GM03348 (cell line): ENCODE data around the gene KLF5.

Source experiments
- DNase-seq: peaks from one replicate; pipeline ENCODE4 v3.0.0; 2012; ENCODE audit warnings: low spot score

KLF5 gene

GRCh38 chr13:73059460-73060250, 850 bp downstream of the KLF5 start:
- peak; percentile 64 for DNase-seq

- DNase-seq: peak; percentile 66
Observed at GRCh38 chr13:73060251-73061160, 1.7 kb downstream of the KLF5 start.

GRCh38 chr13:73061473-73061872, 2.7 kb downstream of the KLF5 start:
- peak; percentile 8 for DNase-seq

- DNase-seq: no peak
Observed at GRCh38 chr13:73061876-73062275, 3.1 kb downstream of the KLF5 start.

- DNase-seq: no peak
Observed at GRCh38 chr13:73062468-73062867, 3.7 kb downstream of the KLF5 start.

- DNase-seq: no peak
Observed at GRCh38 chr13:73063166-73063565, 4.4 kb downstream of the KLF5 start.

GRCh38 chr13:73065036-73065435, 6.2 kb downstream of the KLF5 start:
- DNase-seq: no peak

GRCh38 chr13:73065665-73066340, 7.0 kb downstream of the KLF5 start:
- DNase-seq: no peak

GRCh38 chr13:73069206-73069805, 10.5 kb downstream of the KLF5 start:
- no peak for DNase-seq

GRCh38 chr13:73070451-73071098, 11.8 kb downstream of the KLF5 start:
- DNase-seq: no peak

- DNase-seq: no peak
Observed at GRCh38 chr13:73072239-73072900, 13.6 kb downstream of the KLF5 start.

- no peak for DNase-seq
Observed at GRCh38 chr13:73073050-73073449, 14.2 kb downstream of the KLF5 start.

- no peak for DNase-seq
Observed at GRCh38 chr13:73074014-73074413, 15.2 kb downstream of the KLF5 start.

GRCh38 chr13:73074926-73075325, 16.1 kb downstream of the KLF5 start:
- DNase-seq: no peak

- no peak for DNase-seq
Observed at GRCh38 chr13:73075546-73075945, 16.7 kb downstream of the KLF5 start.

GRCh38 chr13:73075954-73076353, 17.1 kb downstream of the KLF5 start:
- no peak for DNase-seq

GRCh38 chr13:73077865-73078264, 19.1 kb downstream of the KLF5 start:
- DNase-seq: no peak

- DNase-seq: no peak
Observed at GRCh38 chr13:73079359-73079758, 20.6 kb downstream of the KLF5 start.

- no peak for DNase-seq
Observed at GRCh38 chr13:73081256-73081915, 22.6 kb downstream of the KLF5 start.

- DNase-seq: no peak
Observed at GRCh38 chr13:73082471-73082870, 23.7 kb downstream of the KLF5 start.

- no peak for DNase-seq
Observed at GRCh38 chr13:73082895-73083294, 24.1 kb downstream of the KLF5 start.
